SK-N-SH (cell line): Measurements from ENCODE around the gene OSBPL5. TPM values are rescaled to one million over a fixed set of nuclear protein-coding genes. Genes with fewer than 3 reads are reported as not detected.

Experiments used
- CTCF ChIA-PET: fragments of 300-600, 350-600 bp; formaldehyde crosslinking; extraction: SDS; loops from one replicate; lab custom pipeline; 2021; lab: Yijun Ruan, JAX
- POLR2A ChIA-PET: fragments of 350-600 bp; sonication (Branson Sonifier 250); formaldehyde crosslinking; extraction: SDS; loops from one replicate; lab custom pipeline; 2020; ENCODE audit warnings: antibody characterized with exemption, inconsistent platforms; lab: Yijun Ruan, JAX
- DNase-seq: peaks from one replicate; pipeline ENCODE4 v3.0.0; 2012
- H2AFZ ChIP-seq: fragments of 200-600 bp; sonication (generic); 2 replicates; pipeline ENCODE4 v1.8.1; 2016; ENCODE audit warnings: antibody characterized with exemption, mild to moderate bottlenecking, low read depth
- H3F3A ChIP-seq: fragments of 200-600 bp; sonication (generic); replicated peaks from 2 replicates; pipeline ENCODE3; 2016; ENCODE audit warnings: antibody characterized with exemption, mild to moderate bottlenecking; ENCODE audit not compliant: insufficient read depth
- H3K27ac ChIP-seq, 2 experiments: fragments of 200-500 bp in 1 of 2; fragments of 200-600 bp in 1 of 2; sonication (Bioruptor generic) in 1 of 2; sonication (generic), shearing (Covaris generic) in 1 of 2; 2 replicates each; pipeline versions ENCODE4 v1.5.1 to v1.6.1; 2014 to 2016; ENCODE audit warnings: low read depth in 2 of 2, inconsistent platforms in 1 of 2, low read length in 1 of 2, mild to moderate bottlenecking in 1 of 2, mixed read lengths in 1 of 2
- H3K27me3 ChIP-seq: fragments of 200-600 bp; sonication (generic), shearing (Covaris generic); 2 replicates; pipeline ENCODE4 v1.6.1; 2016; ENCODE audit warnings: mixed run types; ENCODE audit not compliant: insufficient read depth
- H3K36me3 ChIP-seq, 2 experiments: fragments of 200-500 bp in 1 of 2; fragments of 200-600 bp in 1 of 2; sonication (Bioruptor generic) in 1 of 2; sonication (generic) in 1 of 2; replicated peaks in 1 of 2; 2 replicates each; pipeline versions ENCODE3 to v1.5.1; 2014 to 2016; ENCODE audit warnings: low read length in 1 of 2, mild to moderate bottlenecking in 1 of 2; ENCODE audit not compliant: insufficient read depth in 2 of 2, control insufficient read depth in 1 of 2
- H3K4me1 ChIP-seq, 2 experiments: fragments of 200-500 bp in 1 of 2; fragments of 200-600 bp in 1 of 2; sonication (Bioruptor generic) in 1 of 2; sonication (generic), shearing (Covaris generic) in 1 of 2; 2 replicates each; pipeline versions ENCODE4 v1.5.1 to v1.6.1; 2014 to 2016; ENCODE audit warnings: low read depth in 1 of 2, low read length in 1 of 2, mixed run types in 1 of 2; ENCODE audit not compliant: insufficient read depth in 2 of 2, control insufficient read depth in 1 of 2
- H3K4me2 ChIP-seq: fragments of 200-600 bp; sonication (generic), shearing (Covaris generic); 2 replicates; pipeline ENCODE4 v1.6.1; 2017; ENCODE audit warnings: mixed run types
- H3K4me3 ChIP-seq, 2 experiments: fragments of 200-500 bp in 1 of 2; fragments of 200-600 bp in 1 of 2; sonication (Bioruptor generic) in 1 of 2; sonication (generic), shearing (Covaris generic) in 1 of 2; 2 replicates each; pipeline versions ENCODE4 v1.5.1 to v1.8.1; 2014 to 2016; ENCODE audit warnings: low read depth in 2 of 2, inconsistent platforms in 1 of 2, low read length in 1 of 2, mild to moderate bottlenecking in 1 of 2, mixed read lengths in 1 of 2, moderate library complexity in 1 of 2
- H3K79me2 ChIP-seq: fragments of 200-600 bp; sonication (generic); 2 replicates; pipeline ENCODE4 v1.8.1; 2017; ENCODE audit warnings: mild to moderate bottlenecking; ENCODE audit not compliant: insufficient read depth
- H3K9ac ChIP-seq: fragments of 200-600 bp; sonication (generic); 2 replicates; pipeline ENCODE4 v1.6.1; 2017; ENCODE audit warnings: mixed run types
- H3K9me2 ChIP-seq: fragments of 200-600 bp; sonication (generic); 2 replicates; pipeline ENCODE4 v1.6.1; 2017; ENCODE audit warnings: mixed run types
- H3K9me3 ChIP-seq: fragments of 200-600 bp; sonication (generic); 2 replicates; pipeline ENCODE4 v1.6.1; 2017; ENCODE audit warnings: mixed run types, mild to moderate bottlenecking, moderate library complexity
- H4K20me1 ChIP-seq: fragments of 200-600 bp; sonication (generic); 2 replicates; pipeline ENCODE4 v1.6.1; 2017; ENCODE audit warnings: mild to moderate bottlenecking, mixed run types; ENCODE audit not compliant: insufficient read depth
- CHD2 ChIP-seq: fragments of 150-350 bp; IDR thresholded peaks from 2 replicates; pipeline ENCODE4 v1.6.1; 2018; ENCODE audit warnings: low read length; ENCODE audit not compliant: partially characterized antibody
- ELF1 ChIP-seq: IDR thresholded peaks from 2 replicates; pipeline ENCODE4 v1.4.0; 2012
- FOSL2 ChIP-seq: IDR thresholded peaks from 2 replicates; pipeline ENCODE4 v1.4.0; 2012; ENCODE audit warnings: low read depth, mild to moderate bottlenecking, moderate library complexity, borderline replicate concordance
- FOXJ3 ChIP-seq: sonication (generic); formaldehyde crosslinking; IDR thresholded peaks from 2 replicates; pipeline ENCODE4 v1.5.1; 2020; ENCODE audit warnings: mild to moderate bottlenecking, missing genetic modification reagents
- FOXM1 ChIP-seq: IDR thresholded peaks from 2 replicates; pipeline ENCODE4 v1.4.0; 2012; ENCODE audit warnings: low read depth, mild to moderate bottlenecking
- GABPA ChIP-seq: IDR thresholded peaks from 2 replicates; pipeline ENCODE4 v1.4.0; 2012; ENCODE audit warnings: low read depth, mild to moderate bottlenecking
- GATA2 ChIP-seq: sonication (generic); formaldehyde crosslinking; IDR thresholded peaks from 2 replicates; pipeline ENCODE4 v1.5.0; 2020; ENCODE audit warnings: mild to moderate bottlenecking, missing genetic modification reagents
- JUND ChIP-seq: IDR thresholded peaks from 2 replicates; pipeline ENCODE4 v1.4.0; 2012
- MEF2A ChIP-seq: IDR thresholded peaks from 2 replicates; pipeline ENCODE4 v1.4.0; 2012; ENCODE audit warnings: low read depth, borderline replicate concordance
- MXI1 ChIP-seq: IDR thresholded peaks from 2 replicates; pipeline ENCODE4 v1.6.1; 2012; ENCODE audit warnings: mild to moderate bottlenecking, low read depth, low read length, improper control_type of control experiment
- NFIC ChIP-seq: IDR thresholded peaks from 2 replicates; pipeline ENCODE4 v1.4.0; 2012; ENCODE audit warnings: borderline replicate concordance
- NRF1 ChIP-seq: IDR thresholded peaks from 2 replicates; pipeline ENCODE4 v1.6.1; 2012; ENCODE audit warnings: low read depth, mild to moderate bottlenecking, low read length
- RFX5 ChIP-seq: IDR thresholded peaks from 2 replicates; pipeline ENCODE4 v1.6.1; 2012; ENCODE audit warnings: mild to moderate bottlenecking, improper control_type of control experiment, low read length
- RXRA ChIP-seq: IDR thresholded peaks from 2 replicates; pipeline ENCODE4 v1.4.0; 2012; ENCODE audit warnings: low read depth, mild to moderate bottlenecking, borderline replicate concordance
- SIN3A ChIP-seq: IDR thresholded peaks from 2 replicates; pipeline ENCODE4 v1.6.1; 2012; ENCODE audit warnings: low read depth, mild to moderate bottlenecking, low read length, moderate library complexity, borderline replicate concordance
- TCF12 ChIP-seq: IDR thresholded peaks from 2 replicates; pipeline ENCODE4 v1.4.0; 2012
- YY1 ChIP-seq: IDR thresholded peaks from 2 replicates; pipeline ENCODE4 v1.4.0; 2012; ENCODE audit warnings: low read depth, mild to moderate bottlenecking
- WGBS: methylation state at CpG from one replicate; pipeline ENCODE4 v1.1.6; 2017; ENCODE audit warnings: low lambda C conversion rate; 5-methylcytosine and 5-hydroxymethylcytosine counted together
- polyA plus RNA-seq, 3 experiments: library from polyadenylated mRNA; depleted of rRNA; stranded (reverse); fragments of >200 nt; gene quantifications; 2 replicates each; pipeline ENCODE4 v1.2.3, GENCODE V29; 2012
- small RNA-seq, 7 experiments: library from RNA; depleted of rRNA; stranded (forward); fragments of <200 nt; gene quantifications; one replicate each; pipeline ENCODE3, GENCODE V24; 2012
- TF ChIP-seq, protein P1 (sequence below): IDR thresholded peaks from 2 replicates; pipeline ENCODE4 v1.4.0; 2012; ENCODE audit warnings: low read depth, borderline replicate concordance
- TF ChIP-seq, protein P2 (sequence below): IDR thresholded peaks from 2 replicates; pipeline ENCODE4; 2012

Gene OSBPL5
- polyA plus RNA-seq, 1 of the 3 experiments (the other 2 are of a cell fraction) = 10.9 TPM

DNA sequence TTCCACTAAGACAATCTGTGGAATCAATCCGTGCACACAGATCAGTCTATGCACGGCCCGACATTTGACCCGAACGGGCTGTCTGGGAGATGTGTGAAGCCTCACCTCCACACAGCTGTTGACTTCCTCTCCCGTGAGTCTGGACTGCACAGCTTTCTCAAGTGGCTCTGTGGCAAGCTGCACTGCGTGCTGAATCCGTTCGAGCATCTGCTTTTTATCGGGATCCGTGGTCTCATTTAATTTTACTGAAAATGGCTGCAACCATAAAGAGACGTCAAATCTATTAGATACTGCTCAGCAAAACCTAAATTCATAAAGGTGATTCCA, 127.2 kb downstream of the OSBPL5 start:
- peaks cover 59 to 81% of the 10 kb centered on the region in 2 experiments for H3K36me3 ChIP-seq
- no peak for TF ChIP-seq YY1
- no peak for TF ChIP-seq FOXJ3 (CRISPR knock-in tag)
- TF ChIP-seq ELF1 = no peak
- no peak for TF ChIP-seq SIN3A
- no peak for TF ChIP-seq TCF12
- no peak for TF ChIP-seq NFIC
- no peak for TF ChIP-seq NRF1
- TF ChIP-seq, protein P1, sequence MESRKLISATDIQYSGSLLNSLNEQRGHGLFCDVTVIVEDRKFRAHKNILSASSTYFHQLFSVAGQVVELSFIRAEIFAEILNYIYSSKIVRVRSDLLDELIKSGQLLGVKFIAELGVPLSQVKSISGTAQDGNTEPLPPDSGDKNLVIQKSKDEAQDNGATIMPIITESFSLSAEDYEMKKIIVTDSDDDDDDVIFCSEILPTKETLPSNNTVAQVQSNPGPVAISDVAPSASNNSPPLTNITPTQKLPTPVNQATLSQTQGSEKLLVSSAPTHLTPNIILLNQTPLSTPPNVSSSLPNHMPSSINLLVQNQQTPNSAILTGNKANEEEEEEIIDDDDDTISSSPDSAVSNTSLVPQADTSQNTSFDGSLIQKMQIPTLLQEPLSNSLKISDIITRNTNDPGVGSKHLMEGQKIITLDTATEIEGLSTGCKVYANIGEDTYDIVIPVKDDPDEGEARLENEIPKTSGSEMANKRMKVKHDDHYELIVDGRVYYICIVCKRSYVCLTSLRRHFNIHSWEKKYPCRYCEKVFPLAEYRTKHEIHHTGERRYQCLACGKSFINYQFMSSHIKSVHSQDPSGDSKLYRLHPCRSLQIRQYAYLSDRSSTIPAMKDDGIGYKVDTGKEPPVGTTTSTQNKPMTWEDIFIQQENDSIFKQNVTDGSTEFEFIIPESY = no peak
- TF ChIP-seq CHD2 = no peak
- TF ChIP-seq MEF2A = no peak
- no peak for TF ChIP-seq GABPA
- TF ChIP-seq FOXM1 = no peak
- TF ChIP-seq RXRA = no peak
- no peak for TF ChIP-seq JUND
- TF ChIP-seq MXI1 = no peak
- TF ChIP-seq GATA2 = no peak
- TF ChIP-seq FOSL2 = no peak
- no peak for TF ChIP-seq RFX5
- TF ChIP-seq, protein P2, sequence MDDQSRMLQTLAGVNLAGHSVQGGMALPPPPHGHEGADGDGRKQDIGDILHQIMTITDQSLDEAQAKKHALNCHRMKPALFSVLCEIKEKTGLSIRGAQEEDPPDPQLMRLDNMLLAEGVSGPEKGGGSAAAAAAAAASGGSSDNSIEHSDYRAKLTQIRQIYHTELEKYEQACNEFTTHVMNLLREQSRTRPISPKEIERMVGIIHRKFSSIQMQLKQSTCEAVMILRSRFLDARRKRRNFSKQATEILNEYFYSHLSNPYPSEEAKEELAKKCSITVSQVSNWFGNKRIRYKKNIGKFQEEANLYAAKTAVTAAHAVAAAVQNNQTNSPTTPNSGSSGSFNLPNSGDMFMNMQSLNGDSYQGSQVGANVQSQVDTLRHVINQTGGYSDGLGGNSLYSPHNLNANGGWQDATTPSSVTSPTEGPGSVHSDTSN = no peak
- TF ChIP-seq, all 33 proteins: peak for 0
- Histone ChIP-seq H2AFZ (no peak overlapping the region), H3K9ac (no peak overlapping the region), H3K4me1 (peaks cover under 1 to 3% of the 10 kb centered on the region in 2 experiments; a peak in 1 of 4 replicates), H3K27me3 (no peaks in the 10 kb centered on the region), H3K27ac (no peak overlapping the region), H3K79me2 (peaks cover 27% of the 10 kb centered on the region), H3K4me3 (no peak overlapping the region), H3K9me2 (no peaks in the 10 kb centered on the region), H4K20me1 (peaks cover 41% of the 10 kb centered on the region), H3K9me3 (no peaks in the 10 kb centered on the region), H3F3A (peaks cover 12% of the 10 kb centered on the region), H3K4me2 (no peak overlapping the region)
- ChIA-PET POLR2A (interaction anchor here (2.0 kb wide), 1 partner anchor 54 kb away, joined by 5 read pairs; no protein-coding TSS in a partner anchor), CTCF (interaction anchor here (0.6 to 23.7 kb wide), 44 partner anchors 8 to 505 kb away, joined by 3 to 403 read pairs (median 5); partner anchors contain the start of genes CARS1, MRGPRG and OSBPL5)
- WGBS = 88% methylated on average over 12 of the region's 12 CpGs
- no peak for DNase-seq

Small RNA genes lying within 50 kb of the gene (small RNA-seq; reads per million reads assigned to genes)
- gene RNU1-91P = 0 to 0.52 (median 0) reads per million in 7 experiments

Other genes starting within 250 kb of the OSBPL5 start
- 16.2 and 23.6 TPM in 2 replicates for gene PHLDA2, start 235.9 kb downstream of the OSBPL5 start, polyA plus RNA-seq (2012; rRNA removed)
- gene NAP1L4, start 173.0 kb downstream of the OSBPL5 start, polyA plus RNA-seq (2012; rRNA removed) = 82.5 and 104 TPM in 2 replicates
- 52.1 and 65.2 TPM in 2 replicates for gene CARS1, start 107.9 kb downstream of the OSBPL5 start, polyA plus RNA-seq (2012; rRNA removed)
- gene MRGPRG, start 53.5 kb upstream of the OSBPL5 start, polyA plus RNA-seq (2012; rRNA removed) = not detected in 2 replicates
- gene MRGPRE, start 67.1 kb upstream of the OSBPL5 start, polyA plus RNA-seq (2012; rRNA removed) = not detected in 2 replicates
- 13.2 and 21.7 TPM in 2 replicates for gene ZNF195, start 213.8 kb upstream of the OSBPL5 start, polyA plus RNA-seq (2012; rRNA removed)